Gastrocnemius medialis (tissue), 4 donors: ENCODE data around the gene RPS6KA2. TPM values are rescaled to one million over a fixed set of nuclear protein-coding genes. Genes with fewer than 3 reads are reported as not detected.

ENCODE experiments used
- ATAC-seq, 2 donors: fragments of 150-250 bp; one replicate each; pipeline ENCODE4 v1.9.1; 2016
- DNase-seq, 2 donors: peaks; one replicate each; pipeline ENCODE4 v3.0.0-alpha.2; 2019
- H3K27ac ChIP-seq, 4 donors: fragments of 200-600 bp; sonication (generic); 1 replicate in 1 of 4; 2 replicates in 3 of 4; pipeline ENCODE4 v1.5.1; 2016 to 2018; ENCODE audit warnings: mild to moderate bottlenecking in 2 of 4, moderate library complexity in 1 of 4
- H3K27me3 ChIP-seq, 3 donors: fragments of 200-600 bp; sonication (generic) in 2 of 3; 1 replicate in 1 of 3; 2 replicates in 2 of 3; pipeline versions ENCODE4 v1.5.1 to v1.6.0; 2016 to 2019; ENCODE audit warnings: mild to moderate bottlenecking in 1 of 3, moderate library complexity in 1 of 3
- H3K36me3 ChIP-seq, 2 donors: fragments of 200-600 bp; sonication (generic) in 1 of 2; one replicate each; pipeline ENCODE4 v1.5.1; 2017 to 2018
- H3K4me1 ChIP-seq, 2 donors: fragments of 200-600 bp; sonication (generic) in 1 of 2; one replicate each; pipeline ENCODE4 v1.5.1; 2016 to 2017; ENCODE audit warnings: mild to moderate bottlenecking in 2 of 2
- H3K4me3 ChIP-seq, 4 donors: fragments of 200-600 bp; sonication (generic) in 3 of 4; 1 replicate in 1 of 4; 2 replicates in 3 of 4; pipeline ENCODE4 v1.5.1; 2016 to 2019; ENCODE audit warnings: mild to moderate bottlenecking in 2 of 4
- H3K9me3 ChIP-seq, 3 donors: fragments of 200-600 bp; sonication (generic) in 2 of 3; 1 replicate in 1 of 3; 2 replicates in 2 of 3; pipeline ENCODE4 v1.5.1; 2016 to 2019
- POLR2A ChIP-seq, 2 donors: fragments of 450-650 bp; IDR thresholded peaks; one replicate each; pipeline ENCODE4 v1.6.1; 2017; ENCODE audit warnings: antibody characterized with exemption in 2 of 2, mild to moderate bottlenecking in 2 of 2, moderate library complexity in 2 of 2
- in situ Hi-C, 4 donors: fragments of 200-750 bp; cut with MboI; loops; one replicate each; pipeline versions ENCODE4 v1.15.0 to v1.8.0; 2017; ENCODE audit warnings: low sequenced_read_pairs in 4 of 4
- intact Hi-C: fragments of 100-400 bp; cut with DNase I; formaldehyde crosslinking; loops from one replicate; pipeline ENCODE4 v1.15.1; 2023; ENCODE audit warnings: low total_unique reads
- total RNA-seq, 4 donors: library from RNA; depleted of rRNA; stranded (reverse); fragments of >200 nt; gene quantifications; one replicate each; pipeline versions ENCODE4 v1.1.0 to v1.2.3, GENCODE V29; 2016
- TF ChIP-seq, protein P1 (sequence below), 5 experiments: fragments of 450-650 bp in 3 of 5; fragments of 200-600 bp in 2 of 5; sonication (generic) in 2 of 5; IDR thresholded peaks in 4 of 5; conservative IDR thresholded peaks in 1 of 5; 1 replicate in 4 of 5; 2 replicates in 1 of 5; pipeline ENCODE4 v1.5.1; 2016 to 2019; ENCODE audit warnings: antibody characterized with exemption in 5 of 5, mild to moderate bottlenecking in 3 of 5, moderate library complexity in 3 of 5

RPS6KA2 gene
- total RNA-seq, 4 donors from 2014 or later = 18.7 to 35.7 (median 27.4) TPM

- peaks cover 0 to 4% of the 10 kb centered on the region in 2 donors for H3K4me1 ChIP-seq
- H3K27ac ChIP-seq = no peak overlapping the region
- ATAC-seq (no peak), DNase-seq (no peak)
- H3K9me3 ChIP-seq = no peaks in the 10 kb centered on the region
- no peaks in the 10 kb centered on the region for H3K27me3 ChIP-seq
- in situ Hi-C loops (no loop called here), intact Hi-C loops (no loop called here)
- TF ChIP-seq POLR2A (IDR thresholded peaks at IDR 0.05) = no peak
- TF ChIP-seq, protein P1, sequence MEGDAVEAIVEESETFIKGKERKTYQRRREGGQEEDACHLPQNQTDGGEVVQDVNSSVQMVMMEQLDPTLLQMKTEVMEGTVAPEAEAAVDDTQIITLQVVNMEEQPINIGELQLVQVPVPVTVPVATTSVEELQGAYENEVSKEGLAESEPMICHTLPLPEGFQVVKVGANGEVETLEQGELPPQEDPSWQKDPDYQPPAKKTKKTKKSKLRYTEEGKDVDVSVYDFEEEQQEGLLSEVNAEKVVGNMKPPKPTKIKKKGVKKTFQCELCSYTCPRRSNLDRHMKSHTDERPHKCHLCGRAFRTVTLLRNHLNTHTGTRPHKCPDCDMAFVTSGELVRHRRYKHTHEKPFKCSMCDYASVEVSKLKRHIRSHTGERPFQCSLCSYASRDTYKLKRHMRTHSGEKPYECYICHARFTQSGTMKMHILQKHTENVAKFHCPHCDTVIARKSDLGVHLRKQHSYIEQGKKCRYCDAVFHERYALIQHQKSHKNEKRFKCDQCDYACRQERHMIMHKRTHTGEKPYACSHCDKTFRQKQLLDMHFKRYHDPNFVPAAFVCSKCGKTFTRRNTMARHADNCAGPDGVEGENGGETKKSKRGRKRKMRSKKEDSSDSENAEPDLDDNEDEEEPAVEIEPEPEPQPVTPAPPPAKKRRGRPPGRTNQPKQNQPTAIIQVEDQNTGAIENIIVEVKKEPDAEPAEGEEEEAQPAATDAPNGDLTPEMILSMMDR (IDR thresholded peaks at IDR 0.05 in 4 of 5, conservative IDR thresholded peaks at IDR 0.05 in 1 of 5) = no peak
- H3K36me3 ChIP-seq = peaks cover 0 to 35% of the 10 kb centered on the region in 2 donors
- H3K4me3 ChIP-seq = no peak overlapping the region
These were observed 133.5 kb downstream of the RPS6KA2 start for GRCh38 chr6:166493427-166494100.

DNA sequence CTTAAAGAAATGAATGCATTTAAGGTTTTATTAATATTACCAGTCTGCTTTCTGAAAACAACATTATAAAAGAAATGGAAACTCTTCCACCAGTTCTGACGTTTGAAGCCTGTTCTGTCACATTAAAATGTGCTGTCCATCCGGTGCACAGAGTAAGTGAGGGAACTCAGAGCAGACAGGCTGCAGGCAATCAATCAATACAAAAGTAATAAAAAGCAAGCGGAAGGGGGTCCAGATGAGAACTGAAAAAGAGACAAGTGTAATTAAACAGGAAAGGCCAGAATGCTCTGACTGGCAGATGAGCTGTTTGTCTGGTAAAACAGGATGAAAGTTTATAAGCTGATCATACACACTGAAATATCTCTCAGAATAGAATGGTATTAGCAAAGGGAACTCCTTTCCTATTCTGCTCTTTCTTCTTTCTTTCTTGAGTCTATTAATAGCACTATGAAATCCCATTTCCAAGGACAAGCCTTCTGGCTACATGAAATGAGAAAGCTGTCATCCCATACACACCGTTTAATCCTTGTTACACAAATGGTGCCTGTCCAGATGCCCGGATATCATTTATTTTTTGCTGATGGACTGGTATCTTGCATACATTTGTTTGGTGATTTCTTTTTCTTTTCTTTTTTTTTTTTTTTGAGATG lies 134.8 kb downstream of the RPS6KA2 start:
- Histone ChIP-seq H3K4me1 (peaks cover 0 to 8% of the 10 kb centered on the region in 2 donors), H3K36me3 (peaks cover under 1 to 24% of the 10 kb centered on the region in 2 donors), H3K9me3 (no peaks in the 10 kb centered on the region), H3K27me3 (no peaks in the 10 kb centered on the region), H3K27ac (no peak overlapping the region), H3K4me3 (no peak overlapping the region)
- no peak for DNase-seq
- intact Hi-C loops (no loop called here), in situ Hi-C loops (no loop called here)
- ATAC-seq = no peak
- TF ChIP-seq, protein P1 (IDR thresholded peaks at IDR 0.05 in 4 of 5, conservative IDR thresholded peaks at IDR 0.05 in 1 of 5) = no peak
- no peak for TF ChIP-seq POLR2A (IDR thresholded peaks at IDR 0.05)

DNA sequence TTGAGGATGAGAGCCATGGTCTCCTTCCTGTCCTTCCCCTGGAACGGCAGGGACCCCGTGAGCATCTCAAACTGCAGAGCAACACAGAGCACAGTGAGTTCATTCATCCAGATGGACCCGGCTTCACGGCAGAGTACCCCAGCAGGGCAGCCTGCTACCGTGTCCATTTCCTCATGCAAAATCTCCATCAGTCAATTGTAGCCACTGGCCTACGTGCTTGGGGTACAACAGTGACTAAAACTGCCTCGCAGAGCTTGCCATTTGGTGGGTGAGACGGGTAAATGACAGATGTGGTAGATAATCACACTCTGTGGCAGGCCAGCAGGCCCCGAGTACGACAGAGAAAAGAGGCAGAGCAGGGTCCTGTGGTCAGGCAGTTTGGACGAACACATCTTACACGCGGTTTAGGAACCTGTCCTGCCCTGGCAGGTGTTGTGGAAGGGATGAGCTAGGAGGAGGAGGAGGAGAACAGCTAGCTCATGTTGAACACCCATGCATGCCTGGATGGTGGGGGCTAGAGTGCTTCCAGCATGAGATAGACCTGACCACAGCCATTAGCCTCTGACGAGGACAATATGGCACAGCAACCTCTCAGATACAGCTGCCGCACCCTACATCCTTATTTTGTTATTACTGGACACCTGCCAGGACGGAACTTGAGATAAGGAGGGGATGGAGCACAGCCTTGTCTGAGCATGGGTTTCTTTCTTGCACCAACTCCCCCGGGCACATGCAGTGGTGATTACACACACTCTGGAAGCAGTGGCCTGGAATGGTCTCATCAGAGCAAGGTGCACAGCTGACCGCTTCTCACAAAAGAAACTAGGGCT lies 136.2 kb downstream of the RPS6KA2 start:
- H3K27ac ChIP-seq = no peak overlapping the region
- TF ChIP-seq, protein P1 (IDR thresholded peaks at IDR 0.05 in 4 of 5, conservative IDR thresholded peaks at IDR 0.05 in 1 of 5) = no peak
- TF ChIP-seq POLR2A (IDR thresholded peaks at IDR 0.05) = no peak
- no peaks in the 10 kb centered on the region for H3K9me3 ChIP-seq
- peaks cover 2 to 30% of the 10 kb centered on the region in 2 donors for H3K36me3 ChIP-seq
- DNase-seq = peak in 1 of 2 donors; percentile 1
- H3K4me1 ChIP-seq = peaks cover 0 to 8% of the 10 kb centered on the region in 2 donors
- intact Hi-C loops = no loop called here
- H3K4me3 ChIP-seq = no peak overlapping the region
- no peak for ATAC-seq
- no peaks in the 10 kb centered on the region for H3K27me3 ChIP-seq
- in situ Hi-C loops = no loop called here

- no peak for ATAC-seq
- in situ Hi-C loops (no loop called here), intact Hi-C loops (no loop called here)
- Histone ChIP-seq H3K9me3 (no peaks in the 10 kb centered on the region), H3K27me3 (no peaks in the 10 kb centered on the region), H3K27ac (no peak overlapping the region), H3K4me3 (no peak overlapping the region), H3K4me1 (peaks cover 0 to 8% of the 10 kb centered on the region in 2 donors), H3K36me3 (peaks cover 2 to 33% of the 10 kb centered on the region in 2 donors)
- peak in 1 of 2 donors; percentile 4 for DNase-seq
- TF ChIP-seq POLR2A (IDR thresholded peaks at IDR 0.05) = no peak
- TF ChIP-seq, protein P1 (IDR thresholded peaks at IDR 0.05 in 4 of 5, conservative IDR thresholded peaks at IDR 0.05 in 1 of 5) = no peak
These were observed 137.5 kb downstream of the RPS6KA2 start for GRCh38 chr6:166489301-166490155.
